CD14-positive monocyte (primary cell): ENCODE measurements around the gene OSBPL8. TPM values are rescaled to one million over a fixed set of nuclear protein-coding genes. Genes with fewer than 3 reads are reported as not detected.
"Not testable (repeated sequence)": the region's sequence is repeated elsewhere in the genome, so short reads cannot be mapped to it uniquely, and the experiment has no call there.

Experiments used
- DNase-seq, 3 donors: peaks; one replicate each; pipeline ENCODE4 v3.0.0-alpha.2; 2011 to 2022
- H2AFZ ChIP-seq: 2 replicates; pipeline ENCODE4 v1.6.0; 2012; ENCODE audit warnings: mild to moderate bottlenecking, low read depth, low read length, inconsistent platforms; ENCODE audit not compliant: insufficient read depth, poor library complexity, severe bottlenecking
- H3K27ac ChIP-seq, 2 donors: 1 replicate in 1 of 2; 2 replicates in 1 of 2; pipeline ENCODE4 v1.5.1; 2012 to 2013; ENCODE audit warnings: low read length in 2 of 2, control low read depth in 1 of 2, inconsistent platforms in 1 of 2, low read depth in 1 of 2, mild to moderate bottlenecking in 1 of 2
- H3K27me3 ChIP-seq, 2 donors: one replicate each; pipeline versions ENCODE4 v1.6.0 to v1.6.1; 2011 to 2013; ENCODE audit warnings: low read length in 2 of 2; ENCODE audit not compliant: control insufficient read depth in 2 of 2, insufficient read depth in 2 of 2
- H3K36me3 ChIP-seq, 2 donors: replicated peaks in 1 of 2; 1 replicate in 1 of 2; 2 replicates in 1 of 2; pipeline versions ENCODE4 v1.5.1 to v1.6.1; 2012 to 2013; ENCODE audit warnings: low read length in 2 of 2, control low read depth in 1 of 2, inconsistent platforms in 1 of 2, mild to moderate bottlenecking in 1 of 2; ENCODE audit not compliant: insufficient read depth in 2 of 2, control insufficient read depth in 1 of 2
- H3K4me1 ChIP-seq, 2 donors: 1 replicate in 1 of 2; 2 replicates in 1 of 2; pipeline versions ENCODE4 v1.5.1 to v1.6.1; 2012 to 2013; ENCODE audit warnings: low read length in 2 of 2, control low read depth in 1 of 2, inconsistent platforms in 1 of 2, mild to moderate bottlenecking in 1 of 2, moderate library complexity in 1 of 2; ENCODE audit not compliant: insufficient read depth in 2 of 2, control insufficient read depth in 1 of 2
- H3K4me2 ChIP-seq: replicated peaks from 2 replicates; pipeline ENCODE3; 2012; ENCODE audit warnings: low read length, moderate library complexity, mild to moderate bottlenecking; ENCODE audit not compliant: poor library complexity, severe bottlenecking; ENCODE audit errors: extremely low read depth
- H3K4me3 ChIP-seq, 3 experiments: fragments of 200-600 bp in 1 of 3; sonication (generic) in 1 of 3; replicated peaks in 1 of 3; 1 replicate in 2 of 3; 2 replicates in 1 of 3; pipeline ENCODE4 v1.5.1; 2011 to 2013; ENCODE audit warnings: low read length in 3 of 3, mild to moderate bottlenecking in 3 of 3, control low read depth in 2 of 3, low read depth in 2 of 3, inconsistent platforms in 1 of 3, moderate library complexity in 1 of 3
- H3K79me2 ChIP-seq: 2 replicates; pipeline ENCODE4 v1.6.0; 2012; ENCODE audit warnings: mild to moderate bottlenecking, control low read depth, inconsistent platforms, low read length, moderate library complexity; ENCODE audit not compliant: insufficient read depth
- H3K9ac ChIP-seq: 2 replicates; pipeline ENCODE4 v1.6.0; 2017; ENCODE audit warnings: low read length, mild to moderate bottlenecking; ENCODE audit not compliant: insufficient read depth, poor library complexity, severe bottlenecking
- H3K9me3 ChIP-seq, 2 donors: replicated peaks in 1 of 2; 1 replicate in 1 of 2; 2 replicates in 1 of 2; pipeline versions ENCODE4 v1.5.1 to v1.6.1; 2012 to 2013; ENCODE audit warnings: low read length in 2 of 2, control low read depth in 1 of 2; ENCODE audit not compliant: control insufficient read depth in 1 of 2, insufficient read depth in 1 of 2
- H4K20me1 ChIP-seq: 2 replicates; pipeline ENCODE4 v1.6.0; 2012; ENCODE audit warnings: mild to moderate bottlenecking, low read length, control low read depth, moderate library complexity; ENCODE audit not compliant: insufficient read depth
- H3K27ac Mint-ChIP-seq, 7 donors: one replicate each; pipeline ENCODE4 v1.8.0; 2020; ENCODE audit warnings: mild to moderate bottlenecking in 7 of 7, mixed read lengths in 7 of 7, moderate library complexity in 6 of 7, inconsistent platforms in 2 of 7
- H3K27me3 Mint-ChIP-seq, 3 donors: one replicate each; pipeline ENCODE4 v1.8.0; 2021 to 2022; ENCODE audit warnings: low read depth in 3 of 3, mild to moderate bottlenecking in 3 of 3, mixed read lengths in 3 of 3, moderate library complexity in 3 of 3, inconsistent platforms in 1 of 3
- H3K36me3 Mint-ChIP-seq, 2 donors: one replicate each; pipeline ENCODE4 v1.8.0; 2020; ENCODE audit warnings: mixed read lengths in 2 of 2, inconsistent platforms in 1 of 2, mild to moderate bottlenecking in 1 of 2
- H3K4me1 Mint-ChIP-seq: one replicate; pipeline ENCODE4 v1.8.0; 2020; ENCODE audit warnings: mild to moderate bottlenecking, mixed read lengths
- H3K4me3 Mint-ChIP-seq, 2 donors: one replicate each; pipeline ENCODE4 v1.8.0; 2020; ENCODE audit warnings: mild to moderate bottlenecking in 2 of 2, mixed read lengths in 2 of 2, moderate library complexity in 1 of 2
- H3K9me3 Mint-ChIP-seq, 7 donors: one replicate each; pipeline ENCODE4 v1.8.0; 2020 to 2022; ENCODE audit warnings: mixed read lengths in 7 of 7, mild to moderate bottlenecking in 6 of 7, moderate library complexity in 6 of 7, inconsistent platforms in 2 of 7
- WGBS: methylation state at CpG from one replicate; pipeline ENCODE4 v1.1.5; 2013; ENCODE audit warnings: missing lambda C conversion rate; ENCODE audit not compliant: insufficient coverage; 5-methylcytosine and 5-hydroxymethylcytosine counted together
- intact Hi-C, 2 donors: fragments of 100-400 bp; cut with micrococcal nuclease; formaldehyde crosslinking; loops; one replicate each; pipeline versions ENCODE4 v1.15.0 to v1.15.1; 2023
- polyA plus RNA-seq, 3 donors: library from polyadenylated mRNA; depleted of rRNA in 1 of 3; unstranded in 2 of 3; stranded (reverse) in 1 of 3; fragments of 300-500 nt in 2 of 3; fragments of >200 nt in 1 of 3; fragmentation: Illumina TruSeq in 2 of 3; gene quantifications; 1 replicate in 2 of 3; 2 replicates in 1 of 3; pipeline ENCODE4 v1.2.3, GENCODE V29; 2012 to 2021
- TF ChIP-seq, protein P1 (sequence below): fragments of 200-600 bp; IDR thresholded peaks from one replicate; pipeline ENCODE4 v1.8.0; 2022; ENCODE audit warnings: antibody characterized with exemption, mild to moderate bottlenecking

The OSBPL8 gene
- polyA plus RNA-seq, 3 donors = 25.3 to 167 (median 147) TPM

- TF ChIP-seq, protein P1, sequence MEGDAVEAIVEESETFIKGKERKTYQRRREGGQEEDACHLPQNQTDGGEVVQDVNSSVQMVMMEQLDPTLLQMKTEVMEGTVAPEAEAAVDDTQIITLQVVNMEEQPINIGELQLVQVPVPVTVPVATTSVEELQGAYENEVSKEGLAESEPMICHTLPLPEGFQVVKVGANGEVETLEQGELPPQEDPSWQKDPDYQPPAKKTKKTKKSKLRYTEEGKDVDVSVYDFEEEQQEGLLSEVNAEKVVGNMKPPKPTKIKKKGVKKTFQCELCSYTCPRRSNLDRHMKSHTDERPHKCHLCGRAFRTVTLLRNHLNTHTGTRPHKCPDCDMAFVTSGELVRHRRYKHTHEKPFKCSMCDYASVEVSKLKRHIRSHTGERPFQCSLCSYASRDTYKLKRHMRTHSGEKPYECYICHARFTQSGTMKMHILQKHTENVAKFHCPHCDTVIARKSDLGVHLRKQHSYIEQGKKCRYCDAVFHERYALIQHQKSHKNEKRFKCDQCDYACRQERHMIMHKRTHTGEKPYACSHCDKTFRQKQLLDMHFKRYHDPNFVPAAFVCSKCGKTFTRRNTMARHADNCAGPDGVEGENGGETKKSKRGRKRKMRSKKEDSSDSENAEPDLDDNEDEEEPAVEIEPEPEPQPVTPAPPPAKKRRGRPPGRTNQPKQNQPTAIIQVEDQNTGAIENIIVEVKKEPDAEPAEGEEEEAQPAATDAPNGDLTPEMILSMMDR = no peak
- no peaks in the 10 kb centered on the region for H4K20me1 ChIP-seq
- no peak overlapping the region for H3K4me3 ChIP-seq
- no peaks in the 10 kb centered on the region for H3K27me3 Mint-ChIP-seq
- H3K36me3 Mint-ChIP-seq = peaks cover 84 to 86% of the 10 kb centered on the region in 2 donors
- peaks cover 0 to 8% (median 4%) of the 10 kb centered on the region in 7 donors for H3K9me3 Mint-ChIP-seq
- H3K27ac Mint-ChIP-seq = peak overlapping the region in 1 of 7 donors; percentile 61
- no peaks in the 10 kb centered on the region for H3K27me3 ChIP-seq
- peaks cover 60 to 73% of the 10 kb centered on the region in 2 donors for H3K36me3 ChIP-seq
- no peaks in the 10 kb centered on the region for H3K79me2 ChIP-seq
- WGBS = no CpG with 5 or more reads among the region's 1 CpG
- H3K4me3 Mint-ChIP-seq = no peak overlapping the region
- no peaks in the 10 kb centered on the region for H3K4me1 ChIP-seq
- H3K4me1 Mint-ChIP-seq = no peaks in the 10 kb centered on the region
- H3K4me2 ChIP-seq = no peak overlapping the region
- no peak overlapping the region for H3K27ac ChIP-seq
- H3K9ac ChIP-seq = no peak overlapping the region
- no peak for DNase-seq
- intact Hi-C loops = no loop called here
- no peaks in the 10 kb centered on the region for H3K9me3 ChIP-seq
- H2AFZ ChIP-seq = no peak overlapping the region
These were observed 193.4 kb downstream of the OSBPL8 start for GRCh38 chr12:76366163-76366562.

DNA sequence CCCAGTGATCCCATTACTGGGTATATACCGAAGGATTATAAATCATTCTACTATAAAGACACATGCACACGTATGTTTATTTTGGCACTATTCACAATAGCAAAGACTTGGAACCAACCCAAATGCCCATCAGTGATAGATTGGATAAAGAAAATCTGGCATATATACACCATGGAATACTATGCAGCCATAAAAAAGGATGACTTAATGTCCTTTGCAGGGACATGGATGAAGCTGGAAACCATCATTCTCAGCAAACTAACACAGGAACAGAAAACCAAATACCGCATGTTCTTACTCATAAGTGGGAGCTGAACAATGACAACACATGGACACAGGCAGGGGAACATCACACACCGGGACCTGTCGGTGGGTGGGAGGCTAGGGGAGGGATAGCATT, 195.4 kb downstream of the OSBPL8 start:
- H3K9ac ChIP-seq, H3K27me3 ChIP-seq, H4K20me1 ChIP-seq, H3K4me1 Mint-ChIP-seq, H3K9me3 Mint-ChIP-seq, H3K4me3 Mint-ChIP-seq, H3K79me2 ChIP-seq, H3K27me3 Mint-ChIP-seq, H3K4me1 ChIP-seq, DNase-seq, H3K4me2 ChIP-seq, H3K9me3 ChIP-seq, H2AFZ ChIP-seq, H3K27ac Mint-ChIP-seq, H3K4me3 ChIP-seq, H3K27ac ChIP-seq, intact Hi-C loops: not testable (repeated sequence)
- peaks cover 74 to 82% of the 10 kb centered on the region in 2 donors for H3K36me3 Mint-ChIP-seq
- no CpG with 5 or more reads among the region's 5 CpGs for WGBS
- peaks cover 47 to 71% of the 10 kb centered on the region in 2 donors for H3K36me3 ChIP-seq
